Stimulated activated CD8-positive, alpha-beta memory T cell treated with anti-CD3 and anti-CD28 coated beads, Interleukin-12 subunit alpha, Interleukin-12 subunit beta, amount 100 ng/mL, for 4 hours (primary cell): ENCODE data around the gene TOX2.
A peak's percentile ranks its signal among the peaks of the same experiment; 100 is the strongest.

Experiments used
- DNase-seq: peaks from one replicate; pipeline ENCODE4 v3.0.0-alpha.2; 2020; ENCODE audit warnings: low read depth

TOX2 gene

GRCh38 chr20:44080064-44080463 is 165.4 kb downstream of the TOX2 start:
- DNase-seq, result no peak

- DNase-seq, result peak; percentile 44
These were observed 166.1 kb downstream of the TOX2 start for GRCh38 chr20:44080646-44081267.

GRCh38 chr20:44081476-44081875 is 166.8 kb downstream of the TOX2 start:
- no peak for DNase-seq

- DNase-seq, result no peak
These were observed 167.2 kb downstream of the TOX2 start for GRCh38 chr20:44081888-44082287.

- DNase-seq, result no peak
These were observed 168.7 kb downstream of the TOX2 start for GRCh38 chr20:44083220-44083933.

- DNase-seq, result no peak
These were observed 169.8 kb downstream of the TOX2 start for GRCh38 chr20:44084439-44084838.

DNA sequence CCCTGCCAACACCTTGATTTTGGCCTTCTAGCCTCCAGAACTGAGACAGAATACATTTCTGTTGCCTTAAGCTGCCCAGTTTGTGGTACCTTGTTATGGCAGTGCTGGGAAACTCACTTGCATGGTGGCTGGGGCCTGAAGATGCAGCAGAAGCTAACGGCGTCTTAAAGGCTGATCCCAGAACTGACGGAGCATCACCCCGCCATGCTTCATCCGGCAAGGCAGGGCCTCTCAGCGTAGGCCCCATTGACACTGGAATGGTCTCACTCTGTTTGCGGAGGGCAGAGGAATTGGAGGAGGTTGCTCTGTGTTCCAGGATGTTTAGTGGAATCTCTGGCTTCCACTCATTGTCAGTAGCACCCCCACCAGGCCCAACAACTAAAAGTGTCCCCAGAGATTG is 170.2 kb downstream of the TOX2 start:
- no peak for DNase-seq

DNA sequence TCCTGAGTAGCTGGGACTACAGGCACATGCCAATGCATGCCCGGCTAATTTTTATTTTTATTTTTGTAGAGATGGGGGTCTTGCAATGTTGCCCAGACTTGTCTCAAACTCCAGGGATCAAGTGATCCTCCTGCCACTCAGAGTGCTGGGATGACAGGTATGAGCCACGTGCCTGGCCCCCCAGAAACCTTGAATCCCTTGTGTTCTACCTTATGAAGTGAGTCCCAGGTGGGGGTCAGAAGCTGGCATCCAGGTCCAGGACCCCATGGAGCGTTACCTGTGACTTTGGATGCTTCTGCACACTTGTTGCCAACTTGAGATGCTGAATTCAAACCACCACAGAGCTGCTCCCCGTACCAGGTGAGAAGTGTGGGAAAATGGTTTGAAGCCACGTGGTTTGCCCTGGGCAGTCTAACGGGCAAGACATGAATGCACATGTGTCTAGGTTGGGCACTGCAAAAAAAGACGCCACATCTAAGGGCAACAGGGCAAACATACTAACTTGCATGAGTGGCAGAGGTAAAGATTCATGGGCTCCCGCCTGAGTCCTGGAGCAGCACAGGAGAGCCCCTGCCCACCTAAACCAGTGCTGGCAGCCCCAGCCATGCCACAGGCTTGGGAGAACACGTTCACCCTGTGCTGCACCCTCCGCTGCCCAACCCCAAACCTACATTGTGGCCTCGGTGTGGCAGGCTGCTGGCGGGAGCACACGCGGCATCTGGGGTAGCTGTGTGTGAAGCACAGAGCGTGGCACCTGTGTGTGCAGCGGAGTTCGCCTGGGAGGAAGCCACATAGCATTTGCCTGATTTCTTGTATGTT is 171.2 kb downstream of the TOX2 start:
- DNase-seq, result no peak

DNA sequence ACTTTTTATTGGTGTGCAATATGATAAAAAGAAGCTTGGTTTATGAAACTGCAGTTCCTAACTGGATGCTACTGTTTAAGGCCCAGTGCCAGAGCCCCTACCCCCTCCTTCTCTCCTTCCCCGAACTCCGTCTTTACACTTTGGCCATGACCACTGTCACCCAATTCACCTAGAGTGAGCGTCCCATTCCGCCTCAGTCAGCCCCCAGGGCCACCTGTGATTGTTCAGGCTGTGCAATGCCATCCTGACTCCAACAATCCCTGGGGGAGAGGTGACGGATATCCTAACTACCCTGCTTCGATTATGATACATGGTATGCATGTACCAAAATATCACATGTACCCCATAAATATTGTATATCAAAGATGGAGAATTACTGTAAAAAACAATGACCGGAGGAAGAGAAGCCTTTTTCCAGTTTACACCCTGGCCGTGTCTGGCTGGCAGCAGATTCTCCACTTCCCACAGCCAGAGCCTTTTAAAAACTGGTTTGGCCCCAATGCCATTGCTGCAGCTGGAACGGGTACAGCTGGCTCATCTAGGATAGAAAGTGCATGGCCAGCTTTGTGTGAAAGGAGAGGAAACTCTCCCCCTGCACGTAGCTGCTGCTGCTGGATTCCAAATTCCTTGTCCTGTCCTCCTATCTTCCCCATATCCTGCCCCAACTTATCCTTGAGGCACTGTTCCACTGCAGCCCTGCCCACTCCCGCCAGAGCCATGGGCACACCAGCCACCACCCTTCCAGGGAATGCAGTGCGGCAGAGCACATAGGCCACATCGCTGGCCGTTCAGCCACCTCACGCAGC is 172.6 kb downstream of the TOX2 start:
- DNase-seq, result no peak

DNA sequence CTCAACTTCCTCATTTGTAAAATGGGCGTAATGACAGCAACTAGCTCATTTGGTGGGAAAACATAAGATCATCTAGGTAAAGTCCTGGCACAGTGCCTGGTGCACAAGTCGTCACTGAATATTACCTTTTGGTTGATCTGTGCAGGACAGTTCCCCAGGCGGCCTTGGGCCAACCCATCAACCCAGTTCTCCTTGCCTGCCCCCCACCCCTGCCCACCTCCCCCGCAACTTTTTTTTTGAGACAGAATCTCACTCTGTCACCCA is 173.1 kb downstream of the TOX2 start:
- no peak for DNase-seq

GRCh38 chr20:44089987-44090674 is 175.5 kb downstream of the TOX2 start:
- no peak for DNase-seq

GRCh38 chr20:44091026-44091425 is 176.4 kb downstream of the TOX2 start:
- no peak for DNase-seq

DNA sequence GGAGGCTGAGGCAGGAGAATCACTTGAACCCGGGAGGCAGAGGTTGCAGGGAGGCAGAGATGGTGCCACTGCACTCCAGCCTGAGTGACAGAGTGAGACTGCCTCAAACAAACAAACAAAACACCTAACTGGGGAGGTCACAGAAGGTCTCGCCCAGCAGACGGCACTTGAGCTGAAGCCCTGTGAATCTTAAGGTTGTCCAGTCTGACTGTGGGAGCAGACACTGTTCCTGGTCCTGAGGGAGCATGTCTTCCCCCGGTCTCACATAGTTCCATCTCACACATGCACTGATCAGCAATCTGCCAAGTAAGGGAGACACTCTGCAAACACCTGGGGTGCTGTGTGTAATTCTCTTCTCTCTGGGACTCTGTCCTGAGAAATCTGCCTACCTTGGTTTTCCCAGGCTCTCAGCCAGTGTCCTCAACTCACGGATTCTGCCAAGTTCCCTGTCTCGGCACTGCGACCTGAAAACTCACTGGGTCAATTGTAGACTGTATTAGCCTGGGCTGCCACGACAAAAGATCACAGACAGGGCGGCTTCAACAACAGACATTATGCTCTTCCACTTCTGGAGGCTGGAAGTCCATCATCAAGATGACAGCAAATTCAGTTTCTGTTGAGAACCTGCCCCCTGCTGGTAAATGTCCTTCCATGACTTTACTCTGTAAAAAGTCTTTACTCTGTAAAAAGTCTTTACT is 178.0 kb downstream of the TOX2 start:
- no peak for DNase-seq

- DNase-seq, result no peak
These were observed 178.6 kb downstream of the TOX2 start for GRCh38 chr20:44093249-44093582.

GRCh38 chr20:44095831-44096230 is 181.2 kb downstream of the TOX2 start:
- no peak for DNase-seq

DNA sequence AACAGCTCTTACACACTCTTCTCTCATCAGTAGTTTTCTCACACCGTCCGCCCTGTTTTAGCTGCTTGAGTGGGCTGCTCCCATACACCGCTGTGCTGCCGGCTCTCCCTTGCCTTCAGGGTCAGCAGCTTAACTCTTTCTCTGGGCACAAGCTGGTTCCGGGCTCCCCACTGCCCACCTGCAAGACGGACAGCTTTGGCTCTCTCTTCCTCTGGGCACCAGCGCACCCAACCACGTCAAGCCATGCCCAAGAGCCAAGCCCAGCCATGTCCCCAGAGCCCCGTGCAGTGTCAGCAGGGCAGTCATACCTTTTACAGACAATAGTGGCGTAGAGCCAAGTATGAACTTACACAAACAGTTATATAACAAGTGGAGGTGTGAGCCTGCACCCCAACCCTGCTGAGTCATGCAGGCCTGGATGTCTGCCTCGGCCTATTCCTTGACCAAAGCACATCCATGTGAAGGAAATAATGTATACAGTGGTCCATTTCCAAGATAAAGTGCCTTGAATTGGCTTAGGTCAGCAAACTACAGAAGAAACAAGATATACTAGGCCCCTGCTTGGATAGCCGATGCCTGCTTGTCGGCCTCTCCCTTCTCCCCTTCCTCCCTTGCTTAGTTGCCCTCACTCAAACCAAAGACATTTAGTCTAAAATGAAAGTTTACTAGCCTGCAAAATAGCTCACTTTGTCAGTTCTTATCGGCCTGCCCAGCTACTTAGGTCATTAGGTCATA is 183.0 kb downstream of the TOX2 start:
- DNase-seq, result no peak

DNA sequence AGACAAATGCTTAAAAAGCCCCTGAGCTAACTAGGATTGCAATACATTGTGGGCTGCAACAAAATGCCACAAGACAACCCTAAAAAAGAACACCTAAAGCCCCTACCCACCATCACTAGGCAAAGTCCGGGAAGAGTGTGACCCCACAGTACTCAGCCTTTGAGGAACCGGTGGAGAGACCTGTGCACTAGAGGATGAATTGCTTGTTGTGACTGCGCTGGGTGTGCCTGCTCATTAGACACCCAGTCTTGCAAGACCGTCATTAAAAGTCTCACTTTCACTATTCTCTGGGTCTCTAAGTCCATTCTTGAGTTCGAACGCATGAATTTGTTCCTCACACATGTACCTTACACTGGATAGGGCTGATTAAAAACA is 183.6 kb downstream of the TOX2 start:
- no peak for DNase-seq

DNA sequence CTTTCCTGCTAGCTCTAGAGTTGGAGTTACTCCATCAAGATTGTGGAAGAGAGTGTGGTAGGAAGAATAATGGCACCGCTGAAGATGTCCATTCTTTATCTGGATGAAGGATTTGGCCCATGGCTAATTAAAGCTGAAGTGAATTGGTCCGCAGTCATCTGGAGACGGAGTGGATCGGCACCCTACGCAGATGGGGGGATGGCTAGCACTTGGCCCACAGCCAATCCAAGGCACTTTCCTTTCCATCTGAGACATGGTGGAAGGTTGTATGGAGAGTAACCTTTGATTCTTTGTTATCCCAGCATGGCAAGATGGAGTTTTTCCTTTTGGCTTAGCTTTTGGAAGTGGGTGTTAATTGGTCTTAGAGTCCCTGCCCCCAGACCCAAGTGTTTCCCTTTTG is 184.0 kb downstream of the TOX2 start:
- no peak for DNase-seq

DNA sequence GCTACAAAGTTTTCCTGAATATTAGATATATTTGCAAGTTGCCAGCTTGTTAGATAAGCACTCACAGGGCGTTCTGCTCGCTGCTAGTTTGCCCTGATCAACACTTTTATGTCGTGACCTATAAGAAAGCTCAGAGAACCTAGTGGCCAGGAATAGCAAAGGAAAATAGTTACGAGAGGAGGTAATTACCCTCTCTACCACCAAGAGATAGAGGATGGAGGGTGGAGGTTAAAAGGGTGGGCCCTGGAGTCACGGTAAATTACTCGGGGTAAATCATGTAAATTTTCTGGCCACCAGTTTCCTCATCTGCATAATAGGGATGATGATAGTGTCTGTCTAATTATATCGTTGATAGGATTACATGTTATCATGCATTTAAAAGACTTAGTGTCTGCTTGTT is 185.2 kb downstream of the TOX2 start:
- DNase-seq, result no peak

DNA sequence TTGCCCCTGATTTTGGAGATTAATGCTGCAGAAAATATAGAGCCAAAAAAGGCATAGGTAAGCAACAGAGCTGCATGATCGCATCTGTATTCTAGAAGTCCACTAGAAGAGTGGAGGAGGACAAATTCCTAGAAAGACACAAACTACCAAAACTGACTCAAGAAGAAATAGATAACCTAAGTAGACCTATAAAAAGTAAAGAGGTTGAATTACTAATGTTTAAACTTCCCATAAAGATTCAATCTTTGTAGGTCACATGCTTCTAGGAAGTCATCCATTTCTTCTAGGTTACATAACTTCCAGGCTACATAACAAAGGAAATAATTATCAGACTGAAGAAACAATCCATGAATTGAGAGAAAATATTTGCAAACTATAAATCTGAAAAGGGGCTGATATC is 187.9 kb downstream of the TOX2 start:
- no peak for DNase-seq
